Neutrophil (primary cell): ENCODE data around the gene ARSJ.

Source experiments
- H3K27ac ChIP-seq: fragments of 200-600 bp; sonication (generic); 2 replicates; pipeline ENCODE4 v1.5.1; 2016; ENCODE audit warnings: mild to moderate bottlenecking, moderate library complexity
- H3K27me3 ChIP-seq: fragments of 200-600 bp; sonication (generic); 2 replicates; pipeline ENCODE4 v1.6.0; 2016; ENCODE audit warnings: mild to moderate bottlenecking
- H3K36me3 ChIP-seq: fragments of 200-600 bp; sonication (generic); 2 replicates; pipeline ENCODE4 v1.5.1; 2017
- H3K4me1 ChIP-seq, 2 experiments: fragments of 200-600 bp in 1 of 2; sonication (generic) in 1 of 2; 1 replicate in 1 of 2; 2 replicates in 1 of 2; pipeline versions ENCODE4 v1.5.1 to v1.6.1; 2013 to 2016; ENCODE audit warnings: low read depth in 1 of 2, low read length in 1 of 2, mild to moderate bottlenecking in 1 of 2, moderate library complexity in 1 of 2; ENCODE audit not compliant: control insufficient read depth in 1 of 2, insufficient read depth in 1 of 2
- H3K4me3 ChIP-seq, 2 experiments: fragments of 200-600 bp in 1 of 2; sonication (generic) in 1 of 2; 1 replicate in 1 of 2; 2 replicates in 1 of 2; pipeline ENCODE4 v1.5.1; 2013 to 2016; ENCODE audit warnings: low read depth in 1 of 2, low read length in 1 of 2, mild to moderate bottlenecking in 1 of 2, moderate library complexity in 1 of 2
- H3K9me3 ChIP-seq: fragments of 200-600 bp; sonication (generic); 2 replicates; pipeline ENCODE4 v1.5.1; 2016
- TF ChIP-seq, protein P1 (sequence below): fragments of 200-600 bp; sonication (generic); IDR thresholded peaks from 2 replicates; pipeline ENCODE4 v1.5.1; 2016; ENCODE audit warnings: antibody characterized with exemption

The ARSJ gene

DNA sequence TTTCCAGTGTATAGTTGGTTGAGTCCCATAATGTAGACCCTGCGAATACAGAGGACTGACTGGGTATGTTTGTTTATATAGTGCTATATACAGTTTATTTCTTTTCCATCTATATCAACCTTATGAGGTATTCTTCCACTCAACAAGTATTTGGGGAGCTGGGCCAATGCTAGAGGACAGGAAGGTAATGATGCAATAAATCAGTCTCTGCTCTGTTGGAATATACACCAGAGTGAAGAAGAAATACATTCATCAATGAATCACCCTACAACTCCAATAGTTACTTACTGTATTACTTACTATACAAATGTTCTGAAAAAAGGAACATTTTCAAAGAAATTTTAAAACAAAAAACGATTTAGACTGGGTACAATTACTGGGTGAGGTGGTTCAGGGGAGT, 2.1 kb upstream of the ARSJ start:
- Histone ChIP-seq H3K4me1 (no peaks in the 10 kb centered on the region), H3K36me3 (no peaks in the 10 kb centered on the region), H3K27me3 (peaks cover 46% of the 10 kb centered on the region), H3K27ac (no peak overlapping the region), H3K4me3 (no peak overlapping the region), H3K9me3 (no peaks in the 10 kb centered on the region)
- TF ChIP-seq, protein P1, sequence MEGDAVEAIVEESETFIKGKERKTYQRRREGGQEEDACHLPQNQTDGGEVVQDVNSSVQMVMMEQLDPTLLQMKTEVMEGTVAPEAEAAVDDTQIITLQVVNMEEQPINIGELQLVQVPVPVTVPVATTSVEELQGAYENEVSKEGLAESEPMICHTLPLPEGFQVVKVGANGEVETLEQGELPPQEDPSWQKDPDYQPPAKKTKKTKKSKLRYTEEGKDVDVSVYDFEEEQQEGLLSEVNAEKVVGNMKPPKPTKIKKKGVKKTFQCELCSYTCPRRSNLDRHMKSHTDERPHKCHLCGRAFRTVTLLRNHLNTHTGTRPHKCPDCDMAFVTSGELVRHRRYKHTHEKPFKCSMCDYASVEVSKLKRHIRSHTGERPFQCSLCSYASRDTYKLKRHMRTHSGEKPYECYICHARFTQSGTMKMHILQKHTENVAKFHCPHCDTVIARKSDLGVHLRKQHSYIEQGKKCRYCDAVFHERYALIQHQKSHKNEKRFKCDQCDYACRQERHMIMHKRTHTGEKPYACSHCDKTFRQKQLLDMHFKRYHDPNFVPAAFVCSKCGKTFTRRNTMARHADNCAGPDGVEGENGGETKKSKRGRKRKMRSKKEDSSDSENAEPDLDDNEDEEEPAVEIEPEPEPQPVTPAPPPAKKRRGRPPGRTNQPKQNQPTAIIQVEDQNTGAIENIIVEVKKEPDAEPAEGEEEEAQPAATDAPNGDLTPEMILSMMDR = no peak

DNA sequence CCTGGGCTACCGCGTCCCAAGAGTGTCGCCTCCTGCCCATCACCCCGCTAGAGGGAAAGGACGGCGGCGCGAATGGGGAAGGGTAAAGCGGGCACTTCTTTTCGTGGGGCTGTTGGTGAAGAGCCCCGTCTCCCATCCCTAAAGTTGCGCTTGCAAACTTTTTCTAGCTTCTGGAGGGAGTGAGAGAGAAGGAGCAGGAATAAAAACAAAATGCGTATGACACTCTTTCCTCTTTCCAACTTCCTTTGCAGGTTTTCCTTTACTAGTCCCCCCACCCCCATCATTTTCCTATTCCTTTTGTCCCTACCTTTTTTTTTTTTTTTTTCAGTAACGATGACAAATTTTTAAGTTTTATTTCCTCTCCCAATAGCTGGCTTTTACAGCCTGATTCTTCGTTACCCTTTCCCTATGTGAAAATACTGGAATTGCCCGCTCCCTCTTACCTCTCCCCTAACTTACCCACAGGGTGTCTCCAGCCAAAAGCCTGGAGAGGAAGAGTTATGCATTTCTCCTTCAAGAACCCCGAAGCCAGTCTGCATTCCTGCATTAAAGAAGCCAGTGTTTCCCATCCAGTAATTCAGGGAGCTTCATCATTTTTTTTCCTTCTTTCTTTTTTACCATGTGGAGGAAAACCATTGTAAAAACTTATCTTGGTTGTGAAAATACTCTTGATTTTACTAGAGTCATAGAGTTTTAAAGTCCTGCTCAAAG, 613 bp upstream of the ARSJ start:
- no peaks in the 10 kb centered on the region for H3K4me1 ChIP-seq

DNA sequence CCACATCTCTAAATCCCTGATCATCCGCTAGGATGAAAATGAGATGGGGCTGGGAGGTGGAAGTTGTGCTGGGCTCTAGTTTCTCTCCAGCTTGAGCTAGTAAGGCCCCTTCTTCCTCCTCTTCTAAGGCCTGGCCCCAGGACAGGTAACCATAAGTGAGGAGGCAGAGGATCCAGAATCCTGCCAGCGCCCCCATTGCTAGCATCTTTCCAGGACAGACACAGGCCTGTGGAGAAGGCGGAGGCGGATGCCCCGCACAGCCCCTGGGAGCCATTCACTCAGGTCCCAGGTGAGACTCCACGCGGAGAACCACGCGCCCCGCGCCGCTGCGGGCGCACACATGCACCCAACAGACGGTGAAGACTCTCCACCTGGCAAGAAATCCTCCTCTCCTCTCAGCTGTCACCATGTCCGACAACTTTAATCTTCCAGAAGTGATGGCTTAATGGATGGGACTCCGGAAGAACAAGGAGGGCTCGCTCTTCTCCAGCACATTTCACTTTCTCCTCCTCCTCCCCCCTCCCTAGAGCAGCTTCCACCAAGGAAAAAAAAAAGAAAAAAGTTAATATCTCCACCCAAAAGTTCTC, 793 bp downstream of the ARSJ start:
- no peaks in the 10 kb centered on the region for H3K36me3 ChIP-seq
- H3K27me3 ChIP-seq = peaks cover 49% of the 10 kb centered on the region
- TF ChIP-seq, protein P1 = no peak
- H3K27ac ChIP-seq = no peak overlapping the region
- no peaks in the 10 kb centered on the region for H3K4me1 ChIP-seq
- H3K9me3 ChIP-seq = no peaks in the 10 kb centered on the region
- H3K4me3 ChIP-seq = no peak overlapping the region

More for the DNA sequence above, 613 bp upstream of the ARSJ start:
- no peaks in the 10 kb centered on the region for H3K9me3 ChIP-seq
- H3K36me3 ChIP-seq = no peaks in the 10 kb centered on the region
- no peak overlapping the region for H3K27ac ChIP-seq
- no peak overlapping the region for H3K4me3 ChIP-seq
- H3K27me3 ChIP-seq = peaks cover 49% of the 10 kb centered on the region
- TF ChIP-seq, protein P1 = no peak

DNA sequence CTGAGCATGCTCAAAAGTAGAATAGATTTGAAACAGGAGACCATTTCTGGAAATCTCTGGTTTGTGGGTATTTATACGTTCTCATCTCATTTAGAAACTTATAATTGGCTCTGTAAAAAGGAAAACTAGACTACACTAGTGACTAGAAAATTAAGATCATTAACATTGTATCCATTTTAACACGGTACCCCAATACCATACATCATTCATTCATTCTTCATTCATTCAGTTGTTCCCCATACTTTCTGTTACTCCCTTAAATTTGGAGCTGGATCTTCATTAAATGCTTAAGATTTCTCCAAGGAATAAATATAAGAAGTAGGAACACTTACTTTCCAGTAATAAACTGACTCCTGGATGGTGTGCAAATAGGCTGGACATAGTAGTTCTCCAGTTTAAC, 1.3 kb downstream of the ARSJ start:
- TF ChIP-seq, protein P1 = no peak
- Histone ChIP-seq H3K27ac (no peak overlapping the region), H3K9me3 (no peaks in the 10 kb centered on the region), H3K36me3 (no peaks in the 10 kb centered on the region), H3K4me3 (no peak overlapping the region), H3K4me1 (no peaks in the 10 kb centered on the region), H3K27me3 (peaks cover 49% of the 10 kb centered on the region)

DNA sequence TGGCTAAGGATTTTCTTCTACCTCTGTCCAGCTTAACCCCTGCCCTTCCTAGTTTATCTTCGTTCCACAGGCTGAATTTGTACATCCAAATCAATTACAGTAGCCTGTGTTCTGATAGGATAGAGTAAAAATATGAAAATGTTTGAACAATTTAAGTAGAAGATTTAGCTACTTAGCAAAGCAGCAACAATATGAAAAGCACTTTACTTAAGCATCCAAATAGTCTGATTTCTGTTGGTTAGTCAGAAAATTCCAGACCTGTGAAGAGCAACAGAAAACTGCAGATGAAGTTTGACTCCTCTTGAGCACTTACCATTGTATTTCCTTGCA, 2.0 kb downstream of the ARSJ start:
- no peak overlapping the region for H3K27ac ChIP-seq

More for the DNA sequence above, 2.0 kb downstream of the ARSJ start:
- H3K4me1 ChIP-seq = no peaks in the 10 kb centered on the region
- no peak overlapping the region for H3K4me3 ChIP-seq
- no peaks in the 10 kb centered on the region for H3K36me3 ChIP-seq
- H3K27me3 ChIP-seq = peaks cover 49% of the 10 kb centered on the region
- TF ChIP-seq, protein P1 = no peak
- no peaks in the 10 kb centered on the region for H3K9me3 ChIP-seq
